Epithelial cell of esophagus (primary cell): ENCODE results near the gene PTPA.
A peak's percentile ranks its signal among the peaks of the same experiment; 100 is the strongest.

Experiments used
- DNase-seq: peaks from one replicate; pipeline ENCODE4 v3.0.0; 2010; ENCODE audit warnings: low read depth
- H3K4me3 ChIP-seq: 2 replicates; pipeline ENCODE4 v1.5.1; 2011; ENCODE audit warnings: mild to moderate bottlenecking, low read length, control low read depth
- CTCF ChIP-seq: IDR thresholded peaks from 2 replicates; pipeline ENCODE4 v1.5.1; 2011; ENCODE audit warnings: low read depth, mild to moderate bottlenecking, low read length, control low read depth, inconsistent platforms; ENCODE audit not compliant: insufficient read depth; ENCODE audit errors: missing control alignments

Gene PTPA

GRCh38 chr9:129174724-129175514 lies 63.7 kb downstream of the PTPA start:
- H3K4me3 ChIP-seq, result peak overlapping the region; percentile 68
- peak; percentile 72 for DNase-seq
- peak; percentile 2 for TF ChIP-seq CTCF

GRCh38 chr9:129175515-129175824 lies 64.3 kb downstream of the PTPA start:
- DNase-seq, result no peak
- peak overlapping the region; percentile 68 for H3K4me3 ChIP-seq
- no peak for TF ChIP-seq CTCF

GRCh38 chr9:129175825-129176633 lies 64.8 kb downstream of the PTPA start:
- peak; percentile 92 for DNase-seq
- peak overlapping the region; percentile 68 for H3K4me3 ChIP-seq

GRCh38 chr9:129176701-129177442 lies 65.7 kb downstream of the PTPA start:
- TF ChIP-seq CTCF, result no peak
- DNase-seq, result peak; percentile 37
- peak overlapping the region; percentile 68 for H3K4me3 ChIP-seq

More at GRCh38 chr9:129175825-129176633, 64.8 kb downstream of the PTPA start:
- no peak for TF ChIP-seq CTCF

- peak overlapping the region; percentile 79 for H3K4me3 ChIP-seq
- no peak for TF ChIP-seq CTCF
- peak; percentile 32 for DNase-seq
These were observed 66.2 kb downstream of the PTPA start for GRCh38 chr9:129177443-129177790.

GRCh38 chr9:129177791-129178567 lies 66.8 kb downstream of the PTPA start, which contains the start of gene IER5L:
Gene IER5L (minus strand): TSS chr9:129178261. CDS start chr9:129178052, 209 bp downstream.
- no peak for TF ChIP-seq CTCF
- peak; percentile 96 for DNase-seq
- H3K4me3 ChIP-seq, result peak within 1 kb of the TSS; percentile 79
